Breast epithelium (tissue), 3 donors: ENCODE results near the gene DECR2.

Source experiments
- CTCF ChIP-seq, 3 donors: fragments of 450-650 bp; IDR thresholded peaks; one replicate each; pipeline ENCODE4 v1.5.1; 2016 to 2017; ENCODE audit warnings: antibody characterized with exemption in 3 of 3, mild to moderate bottlenecking in 3 of 3, moderate library complexity in 3 of 3
- POLR2A ChIP-seq: fragments of 450-650 bp; IDR thresholded peaks from one replicate; pipeline ENCODE4 v1.6.1; 2016; ENCODE audit warnings: antibody characterized with exemption, mild to moderate bottlenecking, moderate library complexity
- POLR2AphosphoS5 ChIP-seq, 3 donors: sonication (generic); formaldehyde crosslinking; IDR thresholded peaks; one replicate each; pipeline ENCODE4 v1.6.1; 2017; ENCODE audit warnings: antibody characterized with exemption in 3 of 3

GRCh38 chr16:380762-381011 is 21.0 kb upstream of the DECR2 start:
- TF ChIP-seq CTCF (IDR thresholded peaks at IDR 0.05) (no peak), POLR2A (no peak), POLR2AphosphoS5 (IDR thresholded peaks at IDR 0.05) (no peak)
